ENCODE results near the gene BLOC1S6.
A peak's percentile ranks its signal among the peaks of the same experiment; 100 is the strongest.
"Not testable (repeated sequence)": the region's sequence is repeated elsewhere in the genome, so short reads cannot be mapped to it uniquely, and the experiment has no call there.

Gene BLOC1S6

GRCh38 chr15:45637552-45638033 is 50.4 kb downstream of the BLOC1S6 start:
- DNase-seq (ENCODE audit: low read depth in 1 of 2, low spot score in 1 of 2) = peak in 1 of 2 donors; percentile 30

- DNase-seq (ENCODE audit: low read depth in 1 of 2, low spot score in 1 of 2) = no peak
These were observed 53.4 kb downstream of the BLOC1S6 start for GRCh38 chr15:45640616-45641015.

GRCh38 chr15:45641374-45641781 is 54.2 kb downstream of the BLOC1S6 start:
- no peak for DNase-seq (ENCODE audit: low read depth in 1 of 2, low spot score in 1 of 2)

GRCh38 chr15:45641999-45642932 is 55.1 kb downstream of the BLOC1S6 start:
- DNase-seq (ENCODE audit: low read depth in 1 of 2, low spot score in 1 of 2) = no peak

GRCh38 chr15:45644437-45644836 is 57.3 kb downstream of the BLOC1S6 start:
- DNase-seq (ENCODE audit: low read depth in 1 of 2, low spot score in 1 of 2) = no peak

- no peak for DNase-seq (ENCODE audit: low read depth in 1 of 2, low spot score in 1 of 2)
These were observed 58.1 kb downstream of the BLOC1S6 start for GRCh38 chr15:45645026-45645980.

- DNase-seq (ENCODE audit: low read depth in 1 of 2, low spot score in 1 of 2) = no peak
These were observed 59.0 kb downstream of the BLOC1S6 start for GRCh38 chr15:45646220-45646619.

- no peak for DNase-seq (ENCODE audit: low read depth in 1 of 2, low spot score in 1 of 2)
These were observed 60.6 kb downstream of the BLOC1S6 start for GRCh38 chr15:45647828-45648227.

- DNase-seq (ENCODE audit: low read depth in 1 of 2, low spot score in 1 of 2) = no peak
These were observed 61.5 kb downstream of the BLOC1S6 start for GRCh38 chr15:45648521-45649200.

- not testable (repeated sequence) for DNase-seq (ENCODE audit: low read depth in 1 of 2, low spot score in 1 of 2)
These were observed 62.8 kb downstream of the BLOC1S6 start for GRCh38 chr15:45650007-45650406.

- no peak for DNase-seq (ENCODE audit: low read depth in 1 of 2, low spot score in 1 of 2)
These were observed 63.8 kb downstream of the BLOC1S6 start for GRCh38 chr15:45650889-45651525.

GRCh38 chr15:45653702-45654424 is 66.7 kb downstream of the BLOC1S6 start:
- DNase-seq (ENCODE audit: low read depth in 1 of 2, low spot score in 1 of 2) = no peak

GRCh38 chr15:45654749-45655148 is 67.6 kb downstream of the BLOC1S6 start:
- no peak for DNase-seq (ENCODE audit: low read depth in 1 of 2, low spot score in 1 of 2)

- DNase-seq (ENCODE audit: low read depth in 1 of 2, low spot score in 1 of 2) = no peak
These were observed 70.1 kb downstream of the BLOC1S6 start for GRCh38 chr15:45657254-45657653.

- DNase-seq (ENCODE audit: low read depth in 1 of 2, low spot score in 1 of 2) = no peak
These were observed 70.8 kb downstream of the BLOC1S6 start for GRCh38 chr15:45657764-45658545.
